H1 (cell line): ENCODE results near the gene YIPF6. TPM values are rescaled to one million over a fixed set of nuclear protein-coding genes. Genes with fewer than 3 reads are reported as not detected.

Source experiments
- CTCF ChIA-PET: fragments of 300-600 bp; sonication (Branson Sonifier 250); formaldehyde crosslinking; loops from one replicate; lab custom pipeline; 2021; ENCODE audit not compliant: partially characterized antibody; lab: Charles Lee
- POLR2A ChIA-PET: fragments of 300-600 bp; sonication (Branson Sonifier 250); formaldehyde crosslinking; loops from one replicate; lab custom pipeline; 2021; ENCODE audit warnings: inconsistent platforms; ENCODE audit not compliant: partially characterized antibody; lab: Charles Lee
- DNase-seq, 2 experiments: peaks; one replicate each; pipeline versions ENCODE4 v3.0.0 to v3.0.0-alpha.2; 2010 to 2022; ENCODE audit warnings: low spot score in 2 of 2, low read depth in 1 of 2, mixed read lengths in 1 of 2
- FAIRE-seq: peaks from 2 replicates; lab custom pipeline; 2011; peaks lifted over from hg19 to GRCh38; lab: Jason Lieb, UNC
- H2AFZ ChIP-seq: 2 replicates; pipeline ENCODE4 v1.8.1; 2012; ENCODE audit warnings: low read length, inconsistent platforms
- H2AK5ac ChIP-seq: 2 replicates; pipeline ENCODE4 v1.6.1; 2013; ENCODE audit warnings: low read depth, low read length
- H2BK120ac ChIP-seq: replicated peaks from 2 replicates; pipeline ENCODE3; 2013; ENCODE audit warnings: low read depth, low read length, inconsistent platforms
- H2BK12ac ChIP-seq: 2 replicates; pipeline ENCODE4 v1.6.1; 2013; ENCODE audit warnings: low read depth, low read length
- H2BK15ac ChIP-seq: 2 replicates; pipeline ENCODE4 v1.6.1; 2013; ENCODE audit warnings: low read length
- H2BK20ac ChIP-seq: 2 replicates; pipeline ENCODE4 v1.6.1; 2013; ENCODE audit warnings: low read length
- H2BK5ac ChIP-seq: 2 replicates; pipeline ENCODE4 v1.6.1; 2013; ENCODE audit warnings: low read depth, low read length
- H3K14ac ChIP-seq: 2 replicates; pipeline ENCODE4 v1.6.1; 2013; ENCODE audit warnings: inconsistent platforms; ENCODE audit not compliant: insufficient read length
- H3K18ac ChIP-seq: 2 replicates; pipeline ENCODE4 v1.6.1; 2013; ENCODE audit warnings: low read length; ENCODE audit errors: extremely low read depth
- H3K23ac ChIP-seq: 2 replicates; pipeline ENCODE4 v1.6.1; 2013; ENCODE audit warnings: inconsistent platforms; ENCODE audit not compliant: insufficient read length
- H3K23me2 ChIP-seq: 2 replicates; pipeline ENCODE4 v1.6.1; 2013; ENCODE audit warnings: low read depth, low read length
- H3K27ac ChIP-seq: 2 replicates; pipeline ENCODE4 v1.6.1; 2011; ENCODE audit warnings: low read depth, low read length, inconsistent platforms
- H3K27me3 ChIP-seq, 4 experiments: replicated peaks in 1 of 4; 1 replicate in 1 of 4; 2 replicates in 3 of 4; pipeline versions ENCODE4 v1.6.1 to v1.8.1; 2011 to 2013; ENCODE audit warnings: low read length in 3 of 4, mild to moderate bottlenecking in 3 of 4, inconsistent platforms in 2 of 4, mixed read lengths in 2 of 4, moderate library complexity in 1 of 4; ENCODE audit not compliant: control insufficient read depth in 3 of 4, insufficient read depth in 3 of 4; ENCODE audit errors: extremely low read depth in 1 of 4
- H3K36me3 ChIP-seq, 4 experiments: 2 replicates each; pipeline versions ENCODE4 v1.6.1 to v1.8.1; 2011 to 2013; ENCODE audit warnings: mild to moderate bottlenecking in 4 of 4, low read length in 3 of 4, moderate library complexity in 2 of 4, control low read depth in 1 of 4, inconsistent platforms in 1 of 4; ENCODE audit not compliant: insufficient read depth in 4 of 4, control insufficient read depth in 2 of 4
- H3K4ac ChIP-seq: replicated peaks from 2 replicates; pipeline ENCODE3; 2013; ENCODE audit warnings: low read length, low read depth, mixed read lengths, inconsistent platforms; ENCODE audit not compliant: insufficient read length
- H3K4me1 ChIP-seq, 4 experiments: replicated peaks in 1 of 4; 1 replicate in 1 of 4; 2 replicates in 3 of 4; pipeline versions ENCODE4 v1.6.1 to v1.8.1; 2011 to 2013; ENCODE audit warnings: low read length in 3 of 4, inconsistent platforms in 2 of 4, mixed read lengths in 1 of 4; ENCODE audit not compliant: insufficient read depth in 4 of 4, control insufficient read depth in 3 of 4
- H3K4me2 ChIP-seq, 2 experiments: 2 replicates each; pipeline versions ENCODE4 v1.6.1 to v1.8.1; 2011 to 2013; ENCODE audit warnings: low read depth in 2 of 2, low read length in 2 of 2, control low read depth in 1 of 2, inconsistent platforms in 1 of 2, mild to moderate bottlenecking in 1 of 2; ENCODE audit not compliant: insufficient read depth in 1 of 2
- H3K4me3 ChIP-seq, 4 experiments: fragments of 200-600, 300-600 bp in 1 of 4; sonication (generic), shearing (Covaris generic), sonication (Bioruptor Twin) in 1 of 4; 2 replicates each; pipeline versions ENCODE4 v1.5.1 to v1.8.1; 2011 to 2016; ENCODE audit warnings: low read length in 4 of 4, low read depth in 3 of 4, control low read depth in 2 of 4, inconsistent platforms in 2 of 4, mild to moderate bottlenecking in 2 of 4, mixed read lengths in 1 of 4, moderate library complexity in 1 of 4; ENCODE audit not compliant: insufficient read depth in 2 of 4; ENCODE audit errors: extremely low read depth in 1 of 4
- H3K56ac ChIP-seq: replicated peaks from 2 replicates; pipeline ENCODE3; 2013; ENCODE audit warnings: low read depth, mild to moderate bottlenecking, mixed read lengths, low read length, inconsistent platforms; ENCODE audit not compliant: insufficient read length
- H3K79me1 ChIP-seq: 2 replicates; pipeline ENCODE4 v1.6.1; 2013; ENCODE audit warnings: low read depth, low read length, control low read depth
- H3K79me2 ChIP-seq, 2 experiments: 2 replicates each; pipeline versions ENCODE4 v1.6.1 to v1.8.1; 2012 to 2013; ENCODE audit warnings: low read length in 2 of 2, mild to moderate bottlenecking in 2 of 2, inconsistent platforms in 1 of 2; ENCODE audit not compliant: insufficient read depth in 2 of 2, control insufficient read depth in 1 of 2
- H3K9ac ChIP-seq, 4 experiments: replicated peaks in 1 of 4; 1 replicate in 1 of 4; 2 replicates in 3 of 4; pipeline versions ENCODE4 v1.6.1 to v1.8.1; 2011 to 2013; ENCODE audit warnings: low read depth in 3 of 4, low read length in 3 of 4, control low read depth in 2 of 4, mild to moderate bottlenecking in 2 of 4, moderate library complexity in 2 of 4, inconsistent platforms in 1 of 4; ENCODE audit errors: extremely low read depth in 1 of 4
- H3K9me3 ChIP-seq, 2 experiments: 2 replicates each; pipeline versions ENCODE4 v1.6.1 to v1.8.1; 2012 to 2013; ENCODE audit warnings: mild to moderate bottlenecking in 2 of 2, moderate library complexity in 2 of 2, control low read depth in 1 of 2, inconsistent platforms in 1 of 2, low read depth in 1 of 2, low read length in 1 of 2, mixed read lengths in 1 of 2; ENCODE audit not compliant: insufficient read depth in 2 of 2
- H4K20me1 ChIP-seq, 2 experiments: replicated peaks in 1 of 2; 2 replicates each; pipeline versions ENCODE3 to v1.8.1; 2011 to 2013; ENCODE audit warnings: inconsistent platforms in 2 of 2, low read length in 2 of 2, mild to moderate bottlenecking in 1 of 2; ENCODE audit not compliant: insufficient read depth in 2 of 2, control insufficient read depth in 1 of 2
- H4K5ac ChIP-seq: 2 replicates; pipeline ENCODE4 v1.6.1; 2013; ENCODE audit warnings: low read length, low read depth, mixed read lengths, inconsistent platforms; ENCODE audit not compliant: insufficient read length
- H4K8ac ChIP-seq: 2 replicates; pipeline ENCODE4 v1.8.0; 2013; ENCODE audit warnings: mild to moderate bottlenecking, moderate library complexity, low read length, inconsistent platforms; ENCODE audit not compliant: insufficient read depth; ENCODE audit errors: extremely low read depth
- H4K91ac ChIP-seq: replicated peaks from 2 replicates; pipeline ENCODE3; 2013; ENCODE audit warnings: low read length, mixed read lengths, inconsistent platforms; ENCODE audit not compliant: insufficient read length
- CEBPB ChIP-seq: IDR thresholded peaks from 2 replicates; pipeline ENCODE4 v1.6.1; 2012; ENCODE audit warnings: low read depth, low read length
- CHD1 ChIP-seq: IDR thresholded peaks from 2 replicates; pipeline ENCODE4 v1.6.1; 2012; ENCODE audit warnings: low read depth, low read length, improper control_type of control experiment
- CHD2 ChIP-seq: IDR thresholded peaks from 2 replicates; pipeline ENCODE4 v1.6.1; 2012; ENCODE audit warnings: low read length, improper control_type of control experiment
- FOSL1 ChIP-seq: IDR thresholded peaks from 2 replicates; pipeline ENCODE4 v1.6.1; 2011; ENCODE audit warnings: mild to moderate bottlenecking, low read depth, low read length, moderate library complexity; ENCODE audit not compliant: insufficient read depth
- JUN ChIP-seq: IDR thresholded peaks from 2 replicates; pipeline ENCODE4 v1.6.1; 2011; ENCODE audit warnings: low read depth, mild to moderate bottlenecking, improper control_type of control experiment, low read length
- KDM4A ChIP-seq: IDR thresholded peaks from one replicate; pipeline ENCODE4 v1.7.1; 2012; ENCODE audit warnings: low read depth, mild to moderate bottlenecking, moderate library complexity, low read length, inconsistent platforms; ENCODE audit not compliant: severe bottlenecking
- RXRA ChIP-seq: IDR thresholded peaks from 2 replicates; pipeline ENCODE4 v1.6.1; 2011; ENCODE audit warnings: low read depth, mild to moderate bottlenecking, low read length, moderate library complexity; ENCODE audit not compliant: insufficient read depth
- SIRT6 ChIP-seq: IDR thresholded peaks from one replicate; pipeline ENCODE4 v1.7.1; 2012; ENCODE audit warnings: low read length, inconsistent platforms
- SIX5 ChIP-seq: IDR thresholded peaks from 2 replicates; pipeline ENCODE4 v1.6.1; 2011; ENCODE audit warnings: mild to moderate bottlenecking, low read depth, low read length
- SUZ12 ChIP-seq: fragments of 200-600 bp; sonication (generic); IDR thresholded peaks from 2 replicates; pipeline ENCODE4 v1.6.1; 2012; ENCODE audit warnings: mild to moderate bottlenecking, inconsistent platforms, low read length, moderate library complexity, mixed read lengths
- TAF1 ChIP-seq: IDR thresholded peaks from 2 replicates; pipeline ENCODE4 v1.6.1; 2011; ENCODE audit warnings: mild to moderate bottlenecking, low read depth, low read length
- TAF7 ChIP-seq: optimal IDR thresholded peaks from 2 replicates; pipeline ENCODE3; 2011; ENCODE audit warnings: low read depth, mild to moderate bottlenecking, inconsistent platforms, low read length, moderate library complexity, borderline replicate concordance
- TCF12 ChIP-seq: IDR thresholded peaks from 2 replicates; pipeline ENCODE4 v1.6.1; 2011; ENCODE audit warnings: low read depth, mild to moderate bottlenecking, low read length
- TEAD4 ChIP-seq: IDR thresholded peaks from 2 replicates; pipeline ENCODE4 v1.6.1; 2012; ENCODE audit warnings: low read depth, low read length, inconsistent platforms, mixed read lengths
- ZNF274 ChIP-seq: IDR thresholded peaks from 2 replicates; pipeline ENCODE4 v1.7.0; 2012; ENCODE audit warnings: low read length, borderline replicate concordance; ENCODE audit errors: extremely low read depth
- WGBS, 2 experiments: shearing (Covaris generic) in 1 of 2; methylation state at CpG; one replicate each; pipeline versions ENCODE4 v1.1.6 to v1.1.7; 2013 to 2015; ENCODE audit warnings: low lambda C conversion rate in 2 of 2, mixed read lengths in 2 of 2, inconsistent platforms in 1 of 2, low coverage in 1 of 2, missing lambda C conversion rate in 1 of 2; ENCODE audit not compliant: insufficient replicate concordance in 2 of 2, insufficient coverage in 1 of 2, insufficient read length in 1 of 2; ENCODE audit errors: extremely low coverage in 1 of 2, missing lambda C conversion rate in 1 of 2; 5-methylcytosine and 5-hydroxymethylcytosine counted together
- polyA plus RNA-seq, 7 experiments: library from polyadenylated mRNA; depleted of rRNA in 3 of 7; stranded (reverse) in 5 of 7; unstranded in 2 of 7; fragments of >200 nt in 5 of 7; fragments of 200-250 nt in 2 of 7; gene quantifications; 1 replicate in 5 of 7; 2 replicates in 1 of 7; 4 replicates in 1 of 7; pipeline versions ENCODE4 v1.2.1 to v1.2.3, GENCODE V29; 2011 to 2013; ENCODE audit warnings: missing spikeins in 2 of 7, mixed read lengths in 2 of 7
- total RNA-seq: library from RNA; stranded (reverse); fragmentation: NEBNext Ultra II Directional; extraction: Animal tissue kit (Norgen Biotek cat#: 25700); gene quantifications from 2 replicates; pipeline ENCODE4 v1.2.1, GENCODE V29; 2021
- TF ChIP-seq, protein P1 (sequence below): IDR thresholded peaks from 2 replicates; pipeline ENCODE4 v1.6.1; 2012; ENCODE audit warnings: inconsistent platforms

YIPF6 gene
- total and polyA plus RNA-seq, 2 of the 8 experiments (the other 6 are each of a cell fraction or from before 2014, with no cell fraction given), result 16.9 to 34.1 TPM

DNA sequence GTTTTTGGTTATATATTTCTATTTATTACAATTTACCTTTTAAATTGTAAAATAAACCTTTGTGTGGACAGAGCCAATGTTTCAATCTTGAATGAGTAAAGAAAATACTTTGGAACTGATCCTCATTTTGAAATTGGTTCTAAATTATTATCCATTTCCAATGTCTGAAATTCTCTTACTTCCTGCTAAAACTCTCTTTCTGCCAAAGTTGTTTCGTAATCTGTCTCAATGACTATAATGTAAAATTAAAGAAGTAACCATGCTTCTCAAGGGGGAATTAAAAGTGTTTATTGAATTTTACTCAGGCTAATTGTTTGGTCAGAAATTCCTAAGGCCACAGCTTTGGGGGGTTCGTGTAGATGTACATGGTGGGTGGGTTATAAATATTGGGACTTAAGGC lies 34.8 kb downstream of the YIPF6 start:
- DNase-seq, result no peak
- Histone ChIP-seq H3K27me3 (no peaks in the 10 kb centered on the region), H3K79me2 (no peaks in the 10 kb centered on the region), H2BK15ac (no peak overlapping the region), H4K91ac (no peak overlapping the region), H3K4me2 (no peak overlapping the region), H2BK5ac (no peak overlapping the region), H3K23ac (no peak overlapping the region), H3K27ac (no peak overlapping the region), H3K4me1 (no peaks in the 10 kb centered on the region), H3K4me3 (no peak overlapping the region), H4K20me1 (no peaks in the 10 kb centered on the region), H3K36me3 (peaks cover 0 to 14% (median 5%) of the 10 kb centered on the region in 4 experiments; a peak in 4 of 8 replicates), H3K9me3 (no peaks in the 10 kb centered on the region), H4K5ac (no peak overlapping the region), H3K9ac (no peak overlapping the region), H4K8ac (no peak overlapping the region), H2BK12ac (no peak overlapping the region), H3K23me2 (no peaks in the 10 kb centered on the region), H3K4ac (no peak overlapping the region), H2AFZ (no peak overlapping the region), H2BK20ac (no peak overlapping the region), H3K79me1 (no peaks in the 10 kb centered on the region), H2BK120ac (no peak overlapping the region), H2AK5ac (no peak overlapping the region), H3K14ac (no peak overlapping the region), H3K56ac (no peak overlapping the region), H3K18ac (no peak overlapping the region)
- no peak for FAIRE-seq
- WGBS, 2 experiments, result 96% methylated on average over 2 of the region's 2 CpGs; no CpG with 5 or more reads in 1 of the 2 experiments
- ChIA-PET POLR2A (no interaction called here), CTCF (no interaction called here)
- TF ChIP-seq TCF12 (no peak), SUZ12 (no peak), SIRT6 (no peak), FOSL1 (no peak), ZNF274 (no peak), KDM4A (no peak), TEAD4 (no peak), CHD1 (no peak), CEBPB (no peak), SIX5 (no peak), CHD2 (no peak), TAF7 (no peak), JUN (no peak), TAF1 (no peak), RXRA (no peak)
- TF ChIP-seq, protein P1, sequence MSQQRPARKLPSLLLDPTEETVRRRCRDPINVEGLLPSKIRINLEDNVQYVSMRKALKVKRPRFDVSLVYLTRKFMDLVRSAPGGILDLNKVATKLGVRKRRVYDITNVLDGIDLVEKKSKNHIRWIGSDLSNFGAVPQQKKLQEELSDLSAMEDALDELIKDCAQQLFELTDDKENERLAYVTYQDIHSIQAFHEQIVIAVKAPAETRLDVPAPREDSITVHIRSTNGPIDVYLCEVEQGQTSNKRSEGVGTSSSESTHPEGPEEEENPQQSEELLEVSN, result no peak
